Transverse colon (tissue), 3 donors: ENCODE measurements around the gene CILP.

Source experiments
- POLR2A ChIP-seq: fragments of 450-650 bp; IDR thresholded peaks from one replicate; pipeline ENCODE4 v1.6.1; 2016; ENCODE audit warnings: antibody characterized with exemption, mild to moderate bottlenecking, moderate library complexity
- POLR2AphosphoS5 ChIP-seq, 3 donors: sonication (generic); formaldehyde crosslinking; IDR thresholded peaks; one replicate each; pipeline ENCODE4 v1.6.1; 2016; ENCODE audit warnings: antibody characterized with exemption in 3 of 3

- TF ChIP-seq POLR2A (no peak), POLR2AphosphoS5 (IDR thresholded peaks at IDR 0.05) (no peak)
These were observed 10.4 kb upstream of the CILP start for GRCh38 chr15:65221697-65222096.
